ENCODE measurements around the gene IRF2BP1. TPM values are rescaled to one million over a fixed set of nuclear protein-coding genes. Genes with fewer than 3 reads are reported as not detected.

The IRF2BP1 gene
- 21.1 and 65.1 TPM in 2 replicates for total RNA-seq (2014; rRNA removed; shearing (Covaris generic); ENCODE audit: low replicate concordance)

- Histone ChIP-seq H3K27ac (ENCODE audit: low read length) (peak within 1 kb of the TSS; percentile 71), H3K79me2 (ENCODE audit: low read length) (peaks cover 18% of the 10 kb centered on the region), H3K4me2 (ENCODE audit: low read depth, low read length, poor library complexity, severe bottlenecking) (peak within 1 kb of the TSS; percentile 68), H3K4me1 (ENCODE audit: low read length) (peaks cover 35% of the 10 kb centered on the region), H3K9me2 (replicated peaks; ENCODE audit: insufficient read depth, low read length) (no peaks in the 10 kb centered on the region), H3K9me3 (ENCODE audit: low read length) (no peaks in the 10 kb centered on the region), H3K9ac (ENCODE audit: low read length) (peak within 1 kb of the TSS; percentile 96), H3K4me3 (ENCODE audit: low read length) (peak within 1 kb of the TSS; percentile 96), H3K36me3 (ENCODE audit: insufficient read depth, low read length) (no peaks in the 10 kb centered on the region; the same call in 1 of the 2 replicates), H2AFZ (ENCODE audit: low read length) (peak within 1 kb of the TSS; percentile 71; the same call in 1 of the 2 replicates), H3K27me3 (ENCODE audit: low read length) (no peaks in the 10 kb centered on the region), H4K20me1 (ENCODE audit: insufficient read depth, low read depth, low read length) (peaks cover 21% of the 10 kb centered on the region; the same call in 1 of the 2 replicates)
- peak; percentile 97 for DNase-seq
Observed at GRCh38 chr19:45885556-45886426, at the start of gene IRF2BP1. TSS of gene IRF2BP1 (minus strand) at chr19:45886141. CDS start at chr19:45885774, 367 bp downstream.

- Histone ChIP-seq H4K20me1 (ENCODE audit: insufficient read depth, low read depth, low read length) (no peaks in the 10 kb centered on the region), H3K27me3 (ENCODE audit: low read length) (no peaks in the 10 kb centered on the region), H3K4me1 (ENCODE audit: low read length) (no peaks in the 10 kb centered on the region; the same call in 1 of the 2 replicates), H3K79me2 (ENCODE audit: low read length) (no peaks in the 10 kb centered on the region), H3K27ac (ENCODE audit: low read length) (no peak overlapping the region), H3K36me3 (ENCODE audit: insufficient read depth, low read length) (no peaks in the 10 kb centered on the region), H3K4me2 (ENCODE audit: low read depth, low read length, poor library complexity, severe bottlenecking) (no peak overlapping the region), H3K9me2 (replicated peaks; ENCODE audit: insufficient read depth, low read length) (no peaks in the 10 kb centered on the region), H3K9me3 (ENCODE audit: low read length) (no peaks in the 10 kb centered on the region; the same call in 1 of the 2 replicates), H3K9ac (ENCODE audit: low read length) (no peak overlapping the region), H2AFZ (ENCODE audit: low read length) (no peak overlapping the region), H3K4me3 (ENCODE audit: low read length) (no peak overlapping the region)
- no peak for DNase-seq
Observed at GRCh38 chr19:45935267-45935666, 49.3 kb upstream of the IRF2BP1 start.

- Histone ChIP-seq H3K27me3 (ENCODE audit: low read length) (no peaks in the 10 kb centered on the region), H3K4me2 (ENCODE audit: low read depth, low read length, poor library complexity, severe bottlenecking) (no peak overlapping the region)
- DNase-seq = no peak
Observed at GRCh38 chr19:45934551-45935230, 48.8 kb upstream of the IRF2BP1 start.

GRCh38 chr19:45933759-45934158, 47.8 kb upstream of the IRF2BP1 start:
- DNase-seq = no peak
- Histone ChIP-seq H4K20me1 (ENCODE audit: insufficient read depth, low read depth, low read length) (no peaks in the 10 kb centered on the region), H3K4me1 (ENCODE audit: low read length) (no peaks in the 10 kb centered on the region; the same call in 1 of the 2 replicates), H3K9me2 (replicated peaks; ENCODE audit: insufficient read depth, low read length) (no peaks in the 10 kb centered on the region), H3K4me2 (ENCODE audit: low read depth, low read length, poor library complexity, severe bottlenecking) (no peak overlapping the region), H3K9me3 (ENCODE audit: low read length) (no peaks in the 10 kb centered on the region; the same call in 1 of the 2 replicates), H3K27me3 (ENCODE audit: low read length) (no peaks in the 10 kb centered on the region), H3K27ac (ENCODE audit: low read length) (no peak overlapping the region), H2AFZ (ENCODE audit: low read length) (no peak overlapping the region), H3K36me3 (ENCODE audit: insufficient read depth, low read length) (no peaks in the 10 kb centered on the region), H3K9ac (ENCODE audit: low read length) (no peak overlapping the region), H3K79me2 (ENCODE audit: low read length) (no peaks in the 10 kb centered on the region), H3K4me3 (ENCODE audit: low read length) (no peak overlapping the region)

More at GRCh38 chr19:45934551-45935230, 48.8 kb upstream of the IRF2BP1 start:
- Histone ChIP-seq H4K20me1 (ENCODE audit: insufficient read depth, low read depth, low read length) (no peaks in the 10 kb centered on the region), H3K36me3 (ENCODE audit: insufficient read depth, low read length) (no peaks in the 10 kb centered on the region), H3K79me2 (ENCODE audit: low read length) (no peaks in the 10 kb centered on the region), H2AFZ (ENCODE audit: low read length) (no peak overlapping the region), H3K4me3 (ENCODE audit: low read length) (no peak overlapping the region), H3K9ac (ENCODE audit: low read length) (no peak overlapping the region), H3K9me3 (ENCODE audit: low read length) (no peaks in the 10 kb centered on the region; the same call in 1 of the 2 replicates), H3K27ac (ENCODE audit: low read length) (no peak overlapping the region), H3K4me1 (ENCODE audit: low read length) (no peaks in the 10 kb centered on the region; the same call in 1 of the 2 replicates), H3K9me2 (replicated peaks; ENCODE audit: insufficient read depth, low read length) (no peaks in the 10 kb centered on the region)

- Histone ChIP-seq H4K20me1 (ENCODE audit: insufficient read depth, low read depth, low read length) (no peaks in the 10 kb centered on the region), H3K9ac (ENCODE audit: low read length) (no peak overlapping the region), H3K9me2 (replicated peaks; ENCODE audit: insufficient read depth, low read length) (no peaks in the 10 kb centered on the region), H3K36me3 (ENCODE audit: insufficient read depth, low read length) (no peaks in the 10 kb centered on the region), H3K9me3 (ENCODE audit: low read length) (no peaks in the 10 kb centered on the region), H3K27me3 (ENCODE audit: low read length) (no peaks in the 10 kb centered on the region), H2AFZ (ENCODE audit: low read length) (no peak overlapping the region), H3K4me2 (ENCODE audit: low read depth, low read length, poor library complexity, severe bottlenecking) (no peak overlapping the region), H3K79me2 (ENCODE audit: low read length) (no peaks in the 10 kb centered on the region), H3K4me3 (ENCODE audit: low read length) (no peak overlapping the region), H3K4me1 (ENCODE audit: low read length) (peaks cover 6% of the 10 kb centered on the region), H3K27ac (ENCODE audit: low read length) (no peak overlapping the region)
- DNase-seq = no peak
Observed at GRCh38 chr19:45931055-45931454, 45.1 kb upstream of the IRF2BP1 start.

GRCh38 chr19:45929247-45929646, 43.3 kb upstream of the IRF2BP1 start:
- Histone ChIP-seq H3K9me3 (ENCODE audit: low read length) (no peaks in the 10 kb centered on the region), H3K36me3 (ENCODE audit: insufficient read depth, low read length) (no peaks in the 10 kb centered on the region), H3K27me3 (ENCODE audit: low read length) (no peaks in the 10 kb centered on the region), H3K9ac (ENCODE audit: low read length) (no peak overlapping the region), H3K4me2 (ENCODE audit: low read depth, low read length, poor library complexity, severe bottlenecking) (no peak overlapping the region), H4K20me1 (ENCODE audit: insufficient read depth, low read depth, low read length) (no peaks in the 10 kb centered on the region), H2AFZ (ENCODE audit: low read length) (no peak overlapping the region), H3K4me3 (ENCODE audit: low read length) (no peak overlapping the region), H3K9me2 (replicated peaks; ENCODE audit: insufficient read depth, low read length) (no peaks in the 10 kb centered on the region), H3K4me1 (ENCODE audit: low read length) (peaks cover 6% of the 10 kb centered on the region), H3K79me2 (ENCODE audit: low read length) (no peaks in the 10 kb centered on the region), H3K27ac (ENCODE audit: low read length) (no peak overlapping the region)
- no peak for DNase-seq

GRCh38 chr19:45927565-45928261, 41.8 kb upstream of the IRF2BP1 start:
- no peaks in the 10 kb centered on the region for H4K20me1 ChIP-seq (ENCODE audit: insufficient read depth, low read depth, low read length)
- no peak overlapping the region for H3K27ac ChIP-seq (ENCODE audit: low read length)
- no peaks in the 10 kb centered on the region for H3K36me3 ChIP-seq (ENCODE audit: insufficient read depth, low read length)
- H2AFZ ChIP-seq (ENCODE audit: low read length) = peak overlapping the region; percentile 47; the same call in 1 of the 2 replicates
- peak; percentile 98 for DNase-seq
- peak overlapping the region; percentile 69 for H3K9ac ChIP-seq (ENCODE audit: low read length)
- H3K4me1 ChIP-seq (ENCODE audit: low read length) = peaks cover 6% of the 10 kb centered on the region
- no peaks in the 10 kb centered on the region for H3K79me2 ChIP-seq (ENCODE audit: low read length)
- peak overlapping the region; percentile 63 for H3K4me3 ChIP-seq (ENCODE audit: low read length)
- peak overlapping the region; percentile 83 for H3K4me2 ChIP-seq (ENCODE audit: low read depth, low read length, poor library complexity, severe bottlenecking)
- no peaks in the 10 kb centered on the region for H3K9me3 ChIP-seq (ENCODE audit: low read length)
- H3K27me3 ChIP-seq (ENCODE audit: low read length) = no peaks in the 10 kb centered on the region
- no peaks in the 10 kb centered on the region for H3K9me2 ChIP-seq (replicated peaks; ENCODE audit: insufficient read depth, low read length)
